Ishikawa (cell line): ENCODE results near the gene UBA1.

ENCODE experiments used
- MAX ChIP-seq: IDR thresholded peaks from 2 replicates; pipeline ENCODE4 v1.6.1; 2012
- NFIC ChIP-seq: IDR thresholded peaks from 2 replicates; pipeline ENCODE4 v1.6.1; 2012
- TAF1 ChIP-seq: IDR thresholded peaks from 2 replicates; pipeline ENCODE4 v1.6.1; 2012; ENCODE audit warnings: low read depth, mild to moderate bottlenecking
- USF1 ChIP-seq: IDR thresholded peaks from 2 replicates; pipeline ENCODE4 v1.6.1; 2012
- YY1 ChIP-seq: IDR thresholded peaks from 2 replicates; pipeline ENCODE4 v1.6.1; 2012; ENCODE audit warnings: low read depth
- ZBTB7A ChIP-seq: IDR thresholded peaks from 2 replicates; pipeline ENCODE4 v1.6.1; 2012; ENCODE audit warnings: low read depth
- TF ChIP-seq, protein P1 (sequence below): IDR thresholded peaks from 2 replicates; pipeline ENCODE4 v1.6.1; 2012; ENCODE audit warnings: low read depth, mild to moderate bottlenecking

DNA sequence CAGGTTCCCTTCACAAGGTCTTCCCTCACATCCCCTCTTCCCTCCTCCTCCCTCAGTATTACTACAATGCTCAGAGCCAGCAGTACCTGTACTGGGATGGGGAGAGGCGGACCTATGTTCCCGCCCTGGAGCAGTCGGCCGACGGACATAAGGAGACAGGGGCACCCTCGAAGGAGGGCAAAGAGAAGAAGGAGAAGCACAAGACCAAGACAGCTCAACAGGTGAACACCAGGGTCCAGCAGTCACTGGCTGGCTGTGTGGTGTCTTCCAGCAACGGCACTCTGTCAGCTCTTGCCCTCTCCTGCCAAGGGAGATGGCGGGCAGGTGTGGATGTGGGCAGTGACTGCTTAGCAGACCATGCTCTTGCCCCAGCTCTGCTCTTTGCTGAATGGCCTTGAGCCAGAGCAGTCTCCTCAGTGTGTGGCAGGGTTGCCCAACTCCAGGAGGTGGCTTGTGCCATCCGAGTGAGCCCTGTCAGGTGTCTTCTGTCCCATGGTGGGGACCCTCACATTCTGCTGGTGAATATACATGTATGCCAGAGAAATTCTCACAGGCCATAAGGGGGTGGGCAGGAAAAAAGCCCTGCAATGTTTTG, 11.4 kb upstream of the UBA1 start:
- no peak for TF ChIP-seq USF1
- no peak for TF ChIP-seq TAF1
- TF ChIP-seq MAX = no peak
- no peak for TF ChIP-seq NFIC
- TF ChIP-seq ZBTB7A = no peak
- TF ChIP-seq, protein P1, sequence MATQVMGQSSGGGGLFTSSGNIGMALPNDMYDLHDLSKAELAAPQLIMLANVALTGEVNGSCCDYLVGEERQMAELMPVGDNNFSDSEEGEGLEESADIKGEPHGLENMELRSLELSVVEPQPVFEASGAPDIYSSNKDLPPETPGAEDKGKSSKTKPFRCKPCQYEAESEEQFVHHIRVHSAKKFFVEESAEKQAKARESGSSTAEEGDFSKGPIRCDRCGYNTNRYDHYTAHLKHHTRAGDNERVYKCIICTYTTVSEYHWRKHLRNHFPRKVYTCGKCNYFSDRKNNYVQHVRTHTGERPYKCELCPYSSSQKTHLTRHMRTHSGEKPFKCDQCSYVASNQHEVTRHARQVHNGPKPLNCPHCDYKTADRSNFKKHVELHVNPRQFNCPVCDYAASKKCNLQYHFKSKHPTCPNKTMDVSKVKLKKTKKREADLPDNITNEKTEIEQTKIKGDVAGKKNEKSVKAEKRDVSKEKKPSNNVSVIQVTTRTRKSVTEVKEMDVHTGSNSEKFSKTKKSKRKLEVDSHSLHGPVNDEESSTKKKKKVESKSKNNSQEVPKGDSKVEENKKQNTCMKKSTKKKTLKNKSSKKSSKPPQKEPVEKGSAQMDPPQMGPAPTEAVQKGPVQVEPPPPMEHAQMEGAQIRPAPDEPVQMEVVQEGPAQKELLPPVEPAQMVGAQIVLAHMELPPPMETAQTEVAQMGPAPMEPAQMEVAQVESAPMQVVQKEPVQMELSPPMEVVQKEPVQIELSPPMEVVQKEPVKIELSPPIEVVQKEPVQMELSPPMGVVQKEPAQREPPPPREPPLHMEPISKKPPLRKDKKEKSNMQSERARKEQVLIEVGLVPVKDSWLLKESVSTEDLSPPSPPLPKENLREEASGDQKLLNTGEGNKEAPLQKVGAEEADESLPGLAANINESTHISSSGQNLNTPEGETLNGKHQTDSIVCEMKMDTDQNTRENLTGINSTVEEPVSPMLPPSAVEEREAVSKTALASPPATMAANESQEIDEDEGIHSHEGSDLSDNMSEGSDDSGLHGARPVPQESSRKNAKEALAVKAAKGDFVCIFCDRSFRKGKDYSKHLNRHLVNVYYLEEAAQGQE = no peak
- TF ChIP-seq YY1 = no peak
